DOHH2 (cell line): ENCODE data around the gene SMIM43.

Source experiments
- H3F3A ChIP-seq: fragments of 200-600 bp; sonication (generic), shearing (Covaris generic); 2 replicates; pipeline ENCODE4 v1.6.0; 2016; ENCODE audit warnings: antibody characterized with exemption, mild to moderate bottlenecking; ENCODE audit not compliant: control insufficient read depth, insufficient read depth
- H3K27ac ChIP-seq: fragments of 200-600 bp; sonication (generic); 2 replicates; pipeline ENCODE4 v1.5.1; 2014; ENCODE audit warnings: low read depth, mild to moderate bottlenecking, low read length, moderate library complexity
- H3K27me3 ChIP-seq: fragments of 200-600 bp; sonication (generic); 2 replicates; pipeline ENCODE4 v1.6.1; 2014; ENCODE audit warnings: mild to moderate bottlenecking, low read length, mixed read lengths; ENCODE audit not compliant: control insufficient read depth
- H3K36me3 ChIP-seq: fragments of 200-600 bp; sonication (generic); 2 replicates; pipeline ENCODE4 v1.6.1; 2014; ENCODE audit warnings: mild to moderate bottlenecking, low read length, moderate library complexity, mixed read lengths; ENCODE audit not compliant: control insufficient read depth
- H3K4me1 ChIP-seq: fragments of 200-600 bp; sonication (generic); 2 replicates; pipeline ENCODE4 v1.6.1; 2014; ENCODE audit warnings: mild to moderate bottlenecking, low read length, mixed read lengths; ENCODE audit not compliant: control insufficient read depth
- H3K4me2 ChIP-seq: fragments of 200-600 bp; sonication (generic); 2 replicates; pipeline ENCODE4 v1.6.0; 2014; ENCODE audit warnings: mild to moderate bottlenecking, low read length, moderate library complexity
- H3K4me3 ChIP-seq: fragments of 200-600 bp; sonication (generic); 2 replicates; pipeline ENCODE4 v1.5.1; 2014; ENCODE audit warnings: mild to moderate bottlenecking, low read length, mixed read lengths
- H3K79me2 ChIP-seq: fragments of 200-600 bp; sonication (generic); 2 replicates; pipeline ENCODE4 v1.6.1; 2014; ENCODE audit warnings: mild to moderate bottlenecking, low read length, mixed read lengths; ENCODE audit not compliant: control insufficient read depth
- H3K9me2 ChIP-seq: fragments of 200-600 bp; sonication (generic); replicated peaks from 2 replicates; pipeline ENCODE4 v1.6.1; 2014; ENCODE audit warnings: mild to moderate bottlenecking, low read length, mixed read lengths; ENCODE audit not compliant: control insufficient read depth
- H3K9me3 ChIP-seq: fragments of 200-600 bp; sonication (generic); 2 replicates; pipeline ENCODE4 v1.6.1; 2014; ENCODE audit warnings: antibody characterized with exemption, low read length, mixed read lengths; ENCODE audit not compliant: control insufficient read depth, insufficient read depth
- H4K20me1 ChIP-seq: fragments of 200-600 bp; sonication (generic); 2 replicates; pipeline ENCODE4 v1.6.0; 2014; ENCODE audit warnings: low read depth, mild to moderate bottlenecking, antibody characterized with exemption, low read length, moderate library complexity; ENCODE audit not compliant: control insufficient read depth, insufficient read depth
- EZH2phosphoT487 ChIP-seq: fragments of 200-600 bp; sonication (generic); IDR thresholded peaks from 2 replicates; pipeline ENCODE4 v1.6.1; 2017; ENCODE audit warnings: borderline replicate concordance, mild to moderate bottlenecking, antibody characterized with exemption, low read length, moderate library complexity, mixed read lengths
- TF ChIP-seq, protein P1 (sequence below): fragments of 200-600 bp; sonication (generic); IDR thresholded peaks from one replicate; pipeline ENCODE4 v1.5.1; 2014; ENCODE audit warnings: antibody characterized with exemption, mild to moderate bottlenecking, low read depth, low read length; ENCODE audit not compliant: poor library complexity, severe bottlenecking

Gene SMIM43

GRCh38 chr4:121728066-121728465 lies 36.9 kb downstream of the SMIM43 start:
- Histone ChIP-seq H3K79me2 (no peaks in the 10 kb centered on the region), H4K20me1 (no peaks in the 10 kb centered on the region), H3K27me3 (peaks cover 8% of the 10 kb centered on the region), H3K27ac (no peak overlapping the region), H3K4me3 (no peak overlapping the region), H3K9me3 (no peaks in the 10 kb centered on the region), H3F3A (no peaks in the 10 kb centered on the region), H3K4me1 (no peaks in the 10 kb centered on the region), H3K36me3 (no peaks in the 10 kb centered on the region), H3K4me2 (no peak overlapping the region), H3K9me2 (no peaks in the 10 kb centered on the region)
- no peak for TF ChIP-seq EZH2phosphoT487
- TF ChIP-seq, protein P1, sequence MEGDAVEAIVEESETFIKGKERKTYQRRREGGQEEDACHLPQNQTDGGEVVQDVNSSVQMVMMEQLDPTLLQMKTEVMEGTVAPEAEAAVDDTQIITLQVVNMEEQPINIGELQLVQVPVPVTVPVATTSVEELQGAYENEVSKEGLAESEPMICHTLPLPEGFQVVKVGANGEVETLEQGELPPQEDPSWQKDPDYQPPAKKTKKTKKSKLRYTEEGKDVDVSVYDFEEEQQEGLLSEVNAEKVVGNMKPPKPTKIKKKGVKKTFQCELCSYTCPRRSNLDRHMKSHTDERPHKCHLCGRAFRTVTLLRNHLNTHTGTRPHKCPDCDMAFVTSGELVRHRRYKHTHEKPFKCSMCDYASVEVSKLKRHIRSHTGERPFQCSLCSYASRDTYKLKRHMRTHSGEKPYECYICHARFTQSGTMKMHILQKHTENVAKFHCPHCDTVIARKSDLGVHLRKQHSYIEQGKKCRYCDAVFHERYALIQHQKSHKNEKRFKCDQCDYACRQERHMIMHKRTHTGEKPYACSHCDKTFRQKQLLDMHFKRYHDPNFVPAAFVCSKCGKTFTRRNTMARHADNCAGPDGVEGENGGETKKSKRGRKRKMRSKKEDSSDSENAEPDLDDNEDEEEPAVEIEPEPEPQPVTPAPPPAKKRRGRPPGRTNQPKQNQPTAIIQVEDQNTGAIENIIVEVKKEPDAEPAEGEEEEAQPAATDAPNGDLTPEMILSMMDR, result no peak

- Histone ChIP-seq H3K79me2 (no peaks in the 10 kb centered on the region), H3K9me3 (no peaks in the 10 kb centered on the region), H3F3A (no peaks in the 10 kb centered on the region), H4K20me1 (no peaks in the 10 kb centered on the region), H3K4me3 (no peak overlapping the region), H3K9me2 (no peaks in the 10 kb centered on the region), H3K4me2 (no peak overlapping the region), H3K27ac (no peak overlapping the region), H3K36me3 (no peaks in the 10 kb centered on the region), H3K27me3 (peaks cover 5% of the 10 kb centered on the region), H3K4me1 (no peaks in the 10 kb centered on the region)
- no peak for TF ChIP-seq EZH2phosphoT487
- TF ChIP-seq, protein P1, result peak; percentile 70
Observed at GRCh38 chr4:121726642-121727268, 38.2 kb downstream of the SMIM43 start.

DNA sequence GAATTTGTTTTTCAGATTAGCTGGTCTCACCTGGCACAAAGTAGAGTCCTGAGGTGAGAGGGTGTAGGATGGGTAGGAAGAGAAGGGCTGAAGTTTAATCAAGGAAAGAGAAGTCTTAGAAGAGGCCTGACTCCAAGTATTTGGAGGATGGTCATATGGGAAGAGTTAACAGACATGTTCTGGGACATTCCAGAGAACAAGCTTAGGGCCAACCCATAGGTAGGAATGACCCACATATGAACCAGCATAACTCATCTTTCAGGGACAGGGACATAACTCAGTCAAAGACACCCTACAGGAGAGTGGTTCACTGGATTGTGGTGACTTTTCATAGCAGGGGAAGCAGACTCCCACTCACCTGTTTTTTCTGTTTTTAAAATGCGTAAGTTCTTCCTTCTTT lies 40.3 kb downstream of the SMIM43 start:
- no peak for TF ChIP-seq EZH2phosphoT487
- TF ChIP-seq, protein P1, result no peak
- Histone ChIP-seq H3K79me2 (no peaks in the 10 kb centered on the region), H3K4me3 (no peak overlapping the region), H3K9me2 (no peaks in the 10 kb centered on the region), H4K20me1 (no peaks in the 10 kb centered on the region), H3K36me3 (no peaks in the 10 kb centered on the region), H3K27ac (no peak overlapping the region), H3K9me3 (no peaks in the 10 kb centered on the region), H3K4me2 (no peak overlapping the region), H3K27me3 (no peaks in the 10 kb centered on the region; the same call in 1 of the 2 replicates), H3F3A (no peaks in the 10 kb centered on the region), H3K4me1 (no peaks in the 10 kb centered on the region)
